Gastroesophageal sphincter (tissue), 4 donors: ENCODE measurements around the gene ZNF837. TPM values are rescaled to one million over a fixed set of nuclear protein-coding genes. Genes with fewer than 3 reads are reported as not detected.
"Not testable (repeated sequence)": the region's sequence is repeated elsewhere in the genome, so short reads cannot be mapped to it uniquely, and the experiment has no call there.

Experiments
- ATAC-seq: fragments of 150-250 bp; one replicate; pipeline ENCODE4 v1.9.1; 2016; ENCODE audit warnings: mild to moderate bottlenecking, moderate library complexity
- H3K27ac ChIP-seq, 4 donors: fragments of 200-600 bp; sonication (generic) in 3 of 4; 1 replicate in 3 of 4; 2 replicates in 1 of 4; pipeline ENCODE4 v1.5.1; 2016 to 2019
- H3K27me3 ChIP-seq: fragments of 200-600 bp; sonication (generic); one replicate; pipeline ENCODE4 v1.5.1; 2019
- H3K36me3 ChIP-seq, 2 donors: fragments of 200-600 bp; sonication (generic); one replicate each; pipeline ENCODE4 v1.5.1; 2019; ENCODE audit warnings: control low read depth in 1 of 2
- H3K4me1 ChIP-seq, 3 donors: fragments of 200-600 bp; sonication (generic); 1 replicate in 2 of 3; 2 replicates in 1 of 3; pipeline ENCODE4 v1.5.1; 2016 to 2019; ENCODE audit warnings: control low read depth in 2 of 3
- H3K4me3 ChIP-seq, 2 donors: fragments of 200-600 bp; sonication (generic); one replicate each; pipeline ENCODE4 v1.5.1; 2019; ENCODE audit warnings: mild to moderate bottlenecking in 1 of 2, moderate library complexity in 1 of 2
- H3K9me3 ChIP-seq, 3 donors: fragments of 200-600 bp; sonication (generic); one replicate each; pipeline ENCODE4 v1.5.1; 2017 to 2019; ENCODE audit warnings: control low read depth in 2 of 3
- CTCF ChIP-seq, 4 experiments: fragments of 200-600 bp in 2 of 4; fragments of 450-650 bp in 2 of 4; sonication (generic) in 1 of 4; IDR thresholded peaks; one replicate each; pipeline ENCODE4 v1.5.1; 2017 to 2019; ENCODE audit warnings: antibody characterized with exemption in 4 of 4, mild to moderate bottlenecking in 2 of 4, moderate library complexity in 2 of 4
- EP300 ChIP-seq: sonication (generic); formaldehyde crosslinking; IDR thresholded peaks from one replicate; pipeline ENCODE4 v1.6.1; 2017; ENCODE audit warnings: antibody characterized with exemption, mild to moderate bottlenecking
- POLR2A ChIP-seq, 2 donors: fragments of 450-650 bp; IDR thresholded peaks; one replicate each; pipeline ENCODE4 v1.6.1; 2017; ENCODE audit warnings: antibody characterized with exemption in 2 of 2, mild to moderate bottlenecking in 2 of 2, moderate library complexity in 1 of 2
- POLR2AphosphoS5 ChIP-seq: sonication (generic); formaldehyde crosslinking; IDR thresholded peaks from one replicate; pipeline ENCODE4 v1.6.1; 2017; ENCODE audit warnings: antibody characterized with exemption
- WGBS, 2 donors: methylation state at CpG; one replicate each; pipeline ENCODE4 v1.1.5; 2018; ENCODE audit warnings: low coverage in 1 of 2; 5-methylcytosine and 5-hydroxymethylcytosine counted together
- total RNA-seq, 4 donors: library from RNA; depleted of rRNA; stranded (reverse); fragments of >200 nt; gene quantifications; one replicate each; pipeline ENCODE4 v1.1.0, GENCODE V29; 2016

The ZNF837 gene
- total RNA-seq, 4 donors from 2014 or later = 0.99 to 3.7 (median 2.4) TPM

DNA sequence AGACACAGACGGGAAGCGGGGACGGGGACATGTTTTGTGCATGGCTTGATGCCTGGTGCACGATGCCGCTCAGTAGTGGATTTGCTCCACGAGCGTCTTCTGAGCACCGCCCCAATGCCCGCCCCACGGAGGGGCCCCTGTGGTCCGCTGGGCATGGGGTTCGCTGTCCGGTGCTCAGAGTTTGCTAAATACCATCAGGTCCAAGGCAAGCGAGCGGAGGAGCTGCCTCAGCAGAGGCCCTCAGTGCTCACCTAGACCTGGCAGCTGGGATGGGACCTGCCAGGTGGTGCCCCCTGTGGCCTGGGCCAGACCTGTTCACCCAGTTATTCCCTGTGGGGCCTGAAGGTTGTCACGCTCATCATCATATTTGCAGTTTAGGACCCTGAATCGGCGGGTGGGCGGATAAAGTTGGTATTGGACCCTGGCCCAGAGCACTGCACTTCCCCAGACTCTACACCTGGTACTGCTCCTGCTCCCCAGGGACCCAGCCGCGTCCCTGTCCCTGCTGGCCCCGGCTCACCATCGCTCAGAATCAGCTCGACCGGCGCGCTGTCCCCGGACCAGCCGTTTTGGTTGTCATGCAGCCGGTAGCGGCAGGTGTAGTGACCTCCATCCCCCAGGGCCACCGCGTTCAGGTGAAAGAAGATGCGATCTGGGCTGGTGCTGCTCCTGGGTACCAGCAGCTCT lies 29.8 kb downstream of the ZNF837 start:
- peaks cover 0 to 16% of the 10 kb centered on the region in 2 donors for H3K36me3 ChIP-seq
- peaks cover 98% of the 10 kb centered on the region for H3K27me3 ChIP-seq
- TF ChIP-seq POLR2A (IDR thresholded peaks at IDR 0.05) = no peak
- TF ChIP-seq POLR2AphosphoS5 = no peak
- TF ChIP-seq EP300 = no peak
- TF ChIP-seq CTCF (IDR thresholded peaks at IDR 0.05) = no peak
- H3K9me3 ChIP-seq = peaks cover 0 to 4% (median 0%) of the 10 kb centered on the region in 3 donors
- ATAC-seq = no peak
- WGBS, 2 donors = 77% methylated on average over 3 of the region's 34 CpGs; no CpG with 5 or more reads in 1 of the 2 donors
- H3K27ac ChIP-seq = no peak overlapping the region
- no peak overlapping the region for H3K4me3 ChIP-seq
- peaks cover 0 to 35% (median 2%) of the 10 kb centered on the region in 3 donors for H3K4me1 ChIP-seq

- H3K27ac ChIP-seq = no peak overlapping the region
- TF ChIP-seq POLR2A (IDR thresholded peaks at IDR 0.05) = no peak
- TF ChIP-seq EP300 = no peak
- H3K4me3 ChIP-seq = peak overlapping the region in 1 of 2 donors; percentile 30
- H3K27me3 ChIP-seq = peaks cover 98% of the 10 kb centered on the region
- peaks cover 0 to 29% (median 2%) of the 10 kb centered on the region in 3 donors for H3K4me1 ChIP-seq
- no peak for ATAC-seq
- H3K9me3 ChIP-seq = no peaks in the 10 kb centered on the region
- 2 to 30% methylated on average over 2 to 21 of the region's 84 CpGs for WGBS, 2 donors
- H3K36me3 ChIP-seq = peaks cover 0 to 16% of the 10 kb centered on the region in 2 donors
Measured at GRCh38 chr19:58350001-58350861, 30.6 kb downstream of the ZNF837 start.

DNA sequence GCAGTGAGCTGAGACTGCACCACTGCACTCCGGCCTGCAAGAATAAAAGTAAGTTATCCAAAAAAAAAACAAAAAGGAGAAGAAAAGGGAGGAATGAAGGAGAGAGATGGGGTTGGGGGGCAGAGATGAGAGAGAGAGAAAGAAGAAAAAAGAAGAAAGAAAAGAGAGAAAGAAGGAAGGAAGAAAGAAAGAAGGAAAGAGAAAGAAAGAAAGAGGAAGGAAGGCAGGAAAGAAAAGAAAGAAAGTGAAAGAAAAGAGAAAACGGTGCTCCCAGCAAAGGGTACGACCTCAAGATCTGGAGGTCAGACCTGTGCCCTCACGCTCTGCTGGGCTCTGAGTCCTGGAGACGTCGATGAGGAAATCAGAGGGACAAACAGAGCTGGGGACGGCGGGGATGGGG lies 31.2 kb downstream of the ZNF837 start:
- H3K36me3 ChIP-seq = peaks cover 0 to 16% of the 10 kb centered on the region in 2 donors
- no peak overlapping the region for H3K27ac ChIP-seq
- no peak for ATAC-seq
- H3K27me3 ChIP-seq = peaks cover 95% of the 10 kb centered on the region
- H3K4me1 ChIP-seq = peaks cover 0 to 29% (median 2%) of the 10 kb centered on the region in 3 donors
- WGBS, 2 donors = 38 to 46% methylated on average over 4 to 7 of the region's 8 CpGs
- no peak for TF ChIP-seq CTCF (IDR thresholded peaks at IDR 0.05)
- TF ChIP-seq POLR2A (IDR thresholded peaks at IDR 0.05) = no peak
- TF ChIP-seq EP300 = no peak
- no peak for TF ChIP-seq POLR2AphosphoS5
- H3K4me3 ChIP-seq = no peak overlapping the region
- H3K9me3 ChIP-seq = no peaks in the 10 kb centered on the region

DNA sequence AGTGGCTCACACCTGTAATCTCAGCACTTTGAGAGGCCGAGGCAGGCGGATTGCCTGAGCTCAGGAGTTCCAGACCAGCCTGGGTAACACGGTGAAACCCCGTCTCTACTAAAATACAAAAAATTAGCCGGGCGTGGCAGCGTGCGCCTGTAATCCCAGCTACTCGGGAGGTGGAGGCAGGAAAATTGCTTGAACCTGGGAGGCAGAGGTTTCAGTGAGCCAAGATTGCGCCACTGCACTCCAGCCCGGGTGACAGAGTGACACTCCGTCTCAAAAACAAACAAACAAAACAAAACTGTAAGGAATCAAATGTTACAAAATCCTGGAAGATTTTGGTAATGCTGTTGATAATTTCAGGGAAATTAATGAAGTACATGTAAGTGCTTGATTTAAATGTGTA lies 32.8 kb downstream of the ZNF837 start:
- Histone ChIP-seq H3K36me3 (peaks cover 0 to 16% of the 10 kb centered on the region in 2 donors), H3K4me3 (peak overlapping the region in 1 of 2 donors; percentile 61), H3K4me1 (peaks cover 0 to 29% (median 2%) of the 10 kb centered on the region in 3 donors), H3K27me3 (peaks cover 80% of the 10 kb centered on the region), H3K27ac (peak overlapping the region in 2 of 4 donors; percentile 71 to 81)
- H3K9me3 ChIP-seq, ATAC-seq: not testable (repeated sequence)
- WGBS, 2 donors = 22 to 23% methylated on average over 8 to 11 of the region's 12 CpGs

DNA sequence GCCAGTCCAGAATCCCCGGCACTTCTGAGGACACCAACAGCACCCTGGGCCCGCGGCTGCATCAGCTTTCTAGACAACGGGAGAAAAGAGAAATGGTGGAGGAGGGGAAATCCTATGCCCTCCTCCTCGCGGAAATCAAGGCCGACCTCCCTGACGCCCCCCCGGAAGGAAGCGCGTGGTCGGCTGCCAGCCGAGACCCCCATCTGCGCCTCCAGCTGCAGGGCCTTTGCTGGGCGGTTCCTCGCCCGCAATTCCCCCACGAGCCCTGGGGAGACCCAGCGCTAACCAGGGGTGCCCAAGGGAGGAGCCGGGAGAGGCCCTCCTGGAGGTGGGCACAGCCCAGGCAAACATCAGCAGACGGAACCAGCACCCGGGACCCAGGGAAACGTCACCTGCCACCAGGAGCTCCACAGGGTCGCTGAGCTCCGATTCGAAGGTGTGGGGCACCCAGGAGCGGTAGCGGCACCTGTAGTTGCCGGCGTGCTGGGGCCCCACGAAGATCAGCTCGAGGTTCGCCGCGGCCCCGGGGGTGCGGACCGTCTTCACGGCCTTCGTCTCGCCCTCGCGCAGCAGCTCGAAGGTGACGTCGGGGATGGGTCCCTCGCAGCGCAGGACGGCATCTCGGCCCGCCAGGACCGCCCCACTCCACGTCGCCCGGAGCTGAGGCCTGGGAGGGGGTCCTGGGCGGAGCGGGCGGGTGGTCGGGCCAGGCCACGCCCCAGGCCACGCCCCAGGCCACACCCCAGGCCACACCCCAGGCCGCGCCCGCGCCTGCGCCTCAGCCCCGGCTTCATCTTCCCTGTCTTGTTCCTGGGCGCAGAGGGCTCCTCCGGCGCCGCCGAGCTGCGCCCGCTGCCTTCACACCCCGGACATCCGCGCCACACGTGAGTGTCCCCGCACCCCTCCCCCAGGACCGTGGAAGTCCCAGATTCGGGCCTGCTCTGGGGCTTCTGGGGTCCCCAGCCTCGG lies 33.6 kb downstream of the ZNF837 start:
- H3K4me3 ChIP-seq = peak overlapping the region; percentile 22 to 61
- H3K27me3 ChIP-seq = peaks cover 72% of the 10 kb centered on the region
- peak; percentile 87 for ATAC-seq
- H3K36me3 ChIP-seq = peaks cover 0 to 16% of the 10 kb centered on the region in 2 donors
- H3K9me3 ChIP-seq = no peaks in the 10 kb centered on the region
- H3K4me1 ChIP-seq = peaks cover 0 to 29% (median 2%) of the 10 kb centered on the region in 3 donors
- peak overlapping the region in 3 of 4 donors; percentile 71 to 81 (median 78) for H3K27ac ChIP-seq
- WGBS, 2 donors = 0% methylated on average over 1 of the region's 82 CpGs; no CpG with 5 or more reads in 1 of the 2 donors
- TF ChIP-seq CTCF (IDR thresholded peaks at IDR 0.05) (no peak), POLR2A (IDR thresholded peaks at IDR 0.05) (peak in 1 of 2 donors; percentile 25)
